ENCODE data around the gene DLX2. TPM values are rescaled to one million over a fixed set of nuclear protein-coding genes. Genes with fewer than 3 reads are reported as not detected.

DLX2 gene
- total and polyA plus RNA-seq, 2 donors from 2014 or later, result not detected

DNA sequence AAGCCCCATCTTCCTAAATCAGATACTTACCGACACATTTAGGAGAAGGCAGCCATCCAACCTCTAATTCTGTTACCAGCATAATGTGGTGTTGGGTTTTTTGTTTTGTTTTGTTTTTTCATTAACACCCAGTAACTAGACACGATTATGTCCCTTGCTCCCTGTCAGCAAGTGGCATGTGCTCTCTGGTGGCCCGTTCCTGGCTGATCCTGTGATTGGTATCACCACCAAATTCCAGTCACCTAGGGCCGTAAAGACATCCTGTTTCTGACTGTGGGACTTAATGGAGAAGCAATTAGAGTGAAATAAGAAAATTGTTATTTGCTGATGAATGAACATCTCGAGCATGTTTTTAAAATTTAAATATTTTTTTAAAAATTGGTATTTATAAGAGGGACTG, 23.3 kb downstream of the DLX2 start:
- FAIRE-seq, result no peak
- Histone ChIP-seq H3K4me1 (ENCODE audit: control insufficient read depth in 2 of 3, insufficient read depth in 2 of 3, low read depth in 1 of 3, low read length in 3 of 3) (peaks cover 0 to 7% (median 0%) of the 10 kb centered on the region in 3 donors), H3K9ac (ENCODE audit: low read length in 3 of 3) (no peak overlapping the region), H3K36me3 (ENCODE audit: control insufficient read depth in 2 of 3, insufficient read depth in 3 of 3, low read length in 3 of 3) (no peaks in the 10 kb centered on the region), H3K4me3 (ENCODE audit: low read length in 3 of 3) (no peak overlapping the region), H3K27ac (ENCODE audit: low read depth in 2 of 2, low read length in 2 of 2) (no peak overlapping the region), H3K9me3 (ENCODE audit: control insufficient read depth in 2 of 3, insufficient read depth in 1 of 3, low read length in 3 of 3) (peaks cover 0 to 4% (median 0%) of the 10 kb centered on the region in 3 donors), H3K27me3 (ENCODE audit: control insufficient read depth, insufficient read depth, low read length) (peaks cover 68% of the 10 kb centered on the region)
- TF ChIP-seq, protein P1, sequence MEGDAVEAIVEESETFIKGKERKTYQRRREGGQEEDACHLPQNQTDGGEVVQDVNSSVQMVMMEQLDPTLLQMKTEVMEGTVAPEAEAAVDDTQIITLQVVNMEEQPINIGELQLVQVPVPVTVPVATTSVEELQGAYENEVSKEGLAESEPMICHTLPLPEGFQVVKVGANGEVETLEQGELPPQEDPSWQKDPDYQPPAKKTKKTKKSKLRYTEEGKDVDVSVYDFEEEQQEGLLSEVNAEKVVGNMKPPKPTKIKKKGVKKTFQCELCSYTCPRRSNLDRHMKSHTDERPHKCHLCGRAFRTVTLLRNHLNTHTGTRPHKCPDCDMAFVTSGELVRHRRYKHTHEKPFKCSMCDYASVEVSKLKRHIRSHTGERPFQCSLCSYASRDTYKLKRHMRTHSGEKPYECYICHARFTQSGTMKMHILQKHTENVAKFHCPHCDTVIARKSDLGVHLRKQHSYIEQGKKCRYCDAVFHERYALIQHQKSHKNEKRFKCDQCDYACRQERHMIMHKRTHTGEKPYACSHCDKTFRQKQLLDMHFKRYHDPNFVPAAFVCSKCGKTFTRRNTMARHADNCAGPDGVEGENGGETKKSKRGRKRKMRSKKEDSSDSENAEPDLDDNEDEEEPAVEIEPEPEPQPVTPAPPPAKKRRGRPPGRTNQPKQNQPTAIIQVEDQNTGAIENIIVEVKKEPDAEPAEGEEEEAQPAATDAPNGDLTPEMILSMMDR (IDR thresholded peaks at IDR 0.05; ENCODE audit: borderline replicate concordance, extremely low read depth, insufficient read depth), result no peak
- peak in 1 of 5 donors; percentile 24 for DNase-seq
- intact Hi-C loops (cut with DNase I), result no loop called here

DNA sequence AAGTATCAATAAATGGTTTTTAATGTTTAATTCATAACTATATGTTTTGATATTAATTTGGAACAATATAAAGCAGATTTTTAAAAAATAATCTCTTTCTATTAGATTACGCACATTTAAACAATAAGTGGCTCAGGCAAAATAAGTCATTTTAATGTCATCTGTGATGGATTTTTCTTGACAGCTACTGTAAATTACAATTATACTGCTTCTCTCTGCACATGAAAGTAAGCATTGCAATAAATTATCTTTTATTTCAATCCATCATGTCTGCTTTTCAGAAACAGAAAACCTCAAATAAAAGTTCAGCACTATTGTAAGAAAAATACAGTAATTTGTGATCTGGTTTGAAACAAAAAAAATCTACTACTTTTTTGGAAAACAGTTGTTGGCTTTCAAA, 28.4 kb downstream of the DLX2 start:
- intact Hi-C loops (cut with DNase I), result no loop called here
- no peak for FAIRE-seq

DNA sequence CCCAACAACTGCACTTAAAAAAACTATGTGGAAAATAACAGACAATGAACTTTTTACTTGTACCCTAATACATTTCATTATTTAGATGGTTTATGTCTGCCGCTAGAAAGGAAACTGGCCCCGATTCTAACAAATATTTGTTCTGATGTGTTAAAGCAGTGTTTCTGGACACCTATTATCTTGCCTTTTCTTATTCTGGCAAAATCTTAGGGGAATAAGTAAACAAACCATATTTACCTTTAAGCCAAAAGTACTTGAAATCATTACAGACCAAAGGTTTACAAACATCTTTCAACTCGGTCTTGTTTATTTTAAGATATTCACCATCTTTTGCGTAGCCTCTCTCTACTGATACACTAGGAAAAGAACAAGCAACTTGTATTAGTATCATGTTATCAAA, 29.2 kb downstream of the DLX2 start:
- DNase-seq (no peak), FAIRE-seq (no peak)
- Histone ChIP-seq H3K9me3 (ENCODE audit: control insufficient read depth in 2 of 3, insufficient read depth in 1 of 3, low read length in 3 of 3) (no peaks in the 10 kb centered on the region), H3K9ac (ENCODE audit: low read length in 3 of 3) (no peak overlapping the region), H3K4me1 (ENCODE audit: control insufficient read depth in 2 of 3, insufficient read depth in 2 of 3, low read depth in 1 of 3, low read length in 3 of 3) (no peaks in the 10 kb centered on the region), H3K27ac (ENCODE audit: low read depth in 2 of 2, low read length in 2 of 2) (no peak overlapping the region), H3K4me3 (ENCODE audit: low read length in 3 of 3) (no peak overlapping the region), H3K27me3 (ENCODE audit: control insufficient read depth, insufficient read depth, low read length) (peaks cover 10% of the 10 kb centered on the region), H3K36me3 (ENCODE audit: control insufficient read depth in 2 of 3, insufficient read depth in 3 of 3, low read length in 3 of 3) (no peaks in the 10 kb centered on the region)
- TF ChIP-seq, protein P1 (IDR thresholded peaks at IDR 0.05; ENCODE audit: borderline replicate concordance, extremely low read depth, insufficient read depth), result no peak
- intact Hi-C loops (cut with DNase I), result no loop called here

More for the DNA sequence above, 28.4 kb downstream of the DLX2 start:
- TF ChIP-seq, protein P1 (IDR thresholded peaks at IDR 0.05; ENCODE audit: borderline replicate concordance, extremely low read depth, insufficient read depth), result no peak
- Histone ChIP-seq H3K4me1 (ENCODE audit: control insufficient read depth in 2 of 3, insufficient read depth in 2 of 3, low read depth in 1 of 3, low read length in 3 of 3) (no peaks in the 10 kb centered on the region), H3K4me3 (ENCODE audit: low read length in 3 of 3) (no peak overlapping the region), H3K36me3 (ENCODE audit: control insufficient read depth in 2 of 3, insufficient read depth in 3 of 3, low read length in 3 of 3) (no peaks in the 10 kb centered on the region), H3K27me3 (ENCODE audit: control insufficient read depth, insufficient read depth, low read length) (peaks cover 17% of the 10 kb centered on the region), H3K9ac (ENCODE audit: low read length in 3 of 3) (no peak overlapping the region), H3K9me3 (ENCODE audit: control insufficient read depth in 2 of 3, insufficient read depth in 1 of 3, low read length in 3 of 3) (no peaks in the 10 kb centered on the region), H3K27ac (ENCODE audit: low read depth in 2 of 2, low read length in 2 of 2) (no peak overlapping the region)
- DNase-seq, result no peak

DNA sequence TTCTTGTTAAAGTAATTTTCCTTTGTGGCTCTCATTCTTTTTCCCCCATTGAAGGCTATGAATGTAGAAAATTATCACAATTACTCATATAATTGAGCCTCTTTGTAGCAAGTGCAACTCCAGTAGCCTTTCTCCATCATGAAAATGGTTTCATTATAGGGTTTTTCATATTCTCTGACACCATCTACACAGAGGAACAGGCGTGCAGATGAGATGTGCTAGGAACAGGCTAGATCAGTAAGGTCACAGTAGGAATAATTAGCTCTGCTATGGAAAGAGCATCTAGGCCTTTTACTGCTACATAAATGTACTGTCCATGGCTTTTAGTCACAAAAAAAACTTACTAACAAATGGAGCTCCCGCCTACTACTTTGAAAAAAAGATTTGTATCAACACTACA, 30.0 kb downstream of the DLX2 start:
- Histone ChIP-seq H3K4me3 (ENCODE audit: low read length in 3 of 3) (no peak overlapping the region), H3K27me3 (ENCODE audit: control insufficient read depth, insufficient read depth, low read length) (peaks cover 5% of the 10 kb centered on the region), H3K4me1 (ENCODE audit: control insufficient read depth in 2 of 3, insufficient read depth in 2 of 3, low read depth in 1 of 3, low read length in 3 of 3) (no peaks in the 10 kb centered on the region), H3K9me3 (ENCODE audit: control insufficient read depth in 2 of 3, insufficient read depth in 1 of 3, low read length in 3 of 3) (no peaks in the 10 kb centered on the region), H3K9ac (ENCODE audit: low read length in 3 of 3) (no peak overlapping the region), H3K27ac (ENCODE audit: low read depth in 2 of 2, low read length in 2 of 2) (no peak overlapping the region), H3K36me3 (ENCODE audit: control insufficient read depth in 2 of 3, insufficient read depth in 3 of 3, low read length in 3 of 3) (no peaks in the 10 kb centered on the region)
- intact Hi-C loops (cut with DNase I), result no loop called here
- no peak for FAIRE-seq
- no peak for DNase-seq
- TF ChIP-seq, protein P1 (IDR thresholded peaks at IDR 0.05; ENCODE audit: borderline replicate concordance, extremely low read depth, insufficient read depth), result no peak
